Right atrium auricular region (tissue), 2 donors: ENCODE measurements around the gene BTN3A1. TPM values are rescaled to one million over a fixed set of nuclear protein-coding genes. Genes with fewer than 3 reads are reported as not detected.

Source experiments
- DNase-seq: peaks from one replicate; pipeline ENCODE4 v3.0.0-alpha.2; 2019; ENCODE audit warnings: low spot score
- H3K27ac ChIP-seq, 2 donors: fragments of 200-600 bp; sonication (generic); 1 replicate in 1 of 2; 2 replicates in 1 of 2; pipeline ENCODE4 v1.5.1; 2016 to 2019
- H3K27me3 ChIP-seq, 2 donors: fragments of 200-600 bp; sonication (generic); one replicate each; pipeline versions ENCODE4 v1.5.1 to v1.6.0; 2017 to 2019
- H3K36me3 ChIP-seq: fragments of 200-600 bp; sonication (generic); one replicate; pipeline ENCODE4 v1.5.1; 2016
- H3K4me1 ChIP-seq, 2 donors: fragments of 200-600 bp; sonication (generic); one replicate each; pipeline versions ENCODE4 v1.5.1 to v1.6.0; 2017 to 2019
- H3K4me3 ChIP-seq, 2 donors: fragments of 200-600 bp; sonication (generic); 1 replicate in 1 of 2; 2 replicates in 1 of 2; pipeline ENCODE4 v1.5.1; 2017 to 2019; ENCODE audit warnings: mild to moderate bottlenecking in 1 of 2, moderate library complexity in 1 of 2
- H3K9me3 ChIP-seq, 2 donors: fragments of 200-600 bp; sonication (generic); one replicate each; pipeline ENCODE4 v1.5.1; 2019
- total RNA-seq, 2 donors: library from RNA; depleted of rRNA; stranded (reverse); fragments of >200 nt; gene quantifications; one replicate each; pipeline ENCODE4 v1.1.0, GENCODE V29; 2016
- TF ChIP-seq, protein P1 (sequence below), 2 donors: fragments of 200-600 bp; sonication (generic); IDR thresholded peaks; one replicate each; pipeline ENCODE4 v1.5.1; 2019; ENCODE audit warnings: antibody characterized with exemption in 2 of 2

The BTN3A1 gene
- total RNA-seq, 2 donors from 2014 or later: 3.6 to 6.6 TPM

DNA sequence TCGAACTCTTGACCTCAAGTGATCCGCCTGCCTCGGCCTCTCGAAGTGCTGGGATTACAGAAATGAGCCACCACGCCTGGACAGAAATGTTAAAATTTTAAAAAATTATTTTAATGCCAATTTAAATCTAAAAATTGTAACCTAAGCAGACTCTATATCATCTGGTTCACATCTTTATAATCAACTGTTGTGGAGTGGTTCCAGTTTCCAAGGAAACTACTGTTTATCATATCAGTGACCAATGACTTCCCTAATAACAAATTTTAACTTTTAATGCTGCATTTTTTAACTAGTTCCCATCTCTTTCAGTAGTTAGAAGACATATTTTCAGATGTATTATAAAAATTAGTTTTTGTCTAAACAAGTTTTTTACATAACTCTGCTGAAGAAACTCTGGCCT, 42.3 kb upstream of the BTN3A1 start:
- no peak for DNase-seq

GRCh38 chr6:26360451-26361416, 41.3 kb upstream of the BTN3A1 start:
- H3K4me3 ChIP-seq: no peak overlapping the region
- no peak overlapping the region for H3K27ac ChIP-seq
- peaks cover 0 to 7% of the 10 kb centered on the region in 2 donors for H3K4me1 ChIP-seq
- TF ChIP-seq, protein P1, sequence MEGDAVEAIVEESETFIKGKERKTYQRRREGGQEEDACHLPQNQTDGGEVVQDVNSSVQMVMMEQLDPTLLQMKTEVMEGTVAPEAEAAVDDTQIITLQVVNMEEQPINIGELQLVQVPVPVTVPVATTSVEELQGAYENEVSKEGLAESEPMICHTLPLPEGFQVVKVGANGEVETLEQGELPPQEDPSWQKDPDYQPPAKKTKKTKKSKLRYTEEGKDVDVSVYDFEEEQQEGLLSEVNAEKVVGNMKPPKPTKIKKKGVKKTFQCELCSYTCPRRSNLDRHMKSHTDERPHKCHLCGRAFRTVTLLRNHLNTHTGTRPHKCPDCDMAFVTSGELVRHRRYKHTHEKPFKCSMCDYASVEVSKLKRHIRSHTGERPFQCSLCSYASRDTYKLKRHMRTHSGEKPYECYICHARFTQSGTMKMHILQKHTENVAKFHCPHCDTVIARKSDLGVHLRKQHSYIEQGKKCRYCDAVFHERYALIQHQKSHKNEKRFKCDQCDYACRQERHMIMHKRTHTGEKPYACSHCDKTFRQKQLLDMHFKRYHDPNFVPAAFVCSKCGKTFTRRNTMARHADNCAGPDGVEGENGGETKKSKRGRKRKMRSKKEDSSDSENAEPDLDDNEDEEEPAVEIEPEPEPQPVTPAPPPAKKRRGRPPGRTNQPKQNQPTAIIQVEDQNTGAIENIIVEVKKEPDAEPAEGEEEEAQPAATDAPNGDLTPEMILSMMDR (IDR thresholded peaks at IDR 0.05): no peak
- DNase-seq: no peak
- H3K27me3 ChIP-seq: no peaks in the 10 kb centered on the region
- no peaks in the 10 kb centered on the region for H3K9me3 ChIP-seq
- no peaks in the 10 kb centered on the region for H3K36me3 ChIP-seq

More for the DNA sequence above, 42.3 kb upstream of the BTN3A1 start:
- H3K4me3 ChIP-seq: no peak overlapping the region
- no peak overlapping the region for H3K27ac ChIP-seq
- TF ChIP-seq, protein P1 (IDR thresholded peaks at IDR 0.05): no peak
- H3K4me1 ChIP-seq: peaks cover 0 to 7% of the 10 kb centered on the region in 2 donors
- H3K36me3 ChIP-seq: no peaks in the 10 kb centered on the region
- H3K9me3 ChIP-seq: no peaks in the 10 kb centered on the region
- no peaks in the 10 kb centered on the region for H3K27me3 ChIP-seq

DNA sequence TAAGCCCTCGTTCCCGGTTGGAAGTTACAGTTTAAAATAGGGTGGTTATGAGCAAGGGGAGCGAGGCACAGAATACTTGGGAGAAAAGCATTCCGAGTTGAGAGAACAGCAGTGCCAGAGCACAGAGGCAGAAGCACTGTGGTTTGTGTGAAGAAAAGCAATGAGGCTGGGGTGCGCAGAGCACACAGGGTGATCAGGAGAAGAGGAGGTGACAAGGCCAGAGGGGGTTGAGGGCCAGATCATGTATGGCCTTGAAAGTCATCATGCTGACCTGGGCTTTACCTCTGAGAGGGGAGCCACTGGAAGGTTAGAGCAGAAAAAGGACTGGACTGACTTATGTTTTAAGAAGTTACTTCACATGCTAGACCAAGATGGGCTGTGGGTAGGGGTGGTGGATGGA, 40.5 kb upstream of the BTN3A1 start:
- Histone ChIP-seq H3K9me3 (no peaks in the 10 kb centered on the region), H3K36me3 (no peaks in the 10 kb centered on the region), H3K4me1 (peaks cover 0 to 7% of the 10 kb centered on the region in 2 donors), H3K27me3 (no peaks in the 10 kb centered on the region), H3K4me3 (no peak overlapping the region), H3K27ac (no peak overlapping the region)
- TF ChIP-seq, protein P1 (IDR thresholded peaks at IDR 0.05): no peak
- no peak for DNase-seq

DNA sequence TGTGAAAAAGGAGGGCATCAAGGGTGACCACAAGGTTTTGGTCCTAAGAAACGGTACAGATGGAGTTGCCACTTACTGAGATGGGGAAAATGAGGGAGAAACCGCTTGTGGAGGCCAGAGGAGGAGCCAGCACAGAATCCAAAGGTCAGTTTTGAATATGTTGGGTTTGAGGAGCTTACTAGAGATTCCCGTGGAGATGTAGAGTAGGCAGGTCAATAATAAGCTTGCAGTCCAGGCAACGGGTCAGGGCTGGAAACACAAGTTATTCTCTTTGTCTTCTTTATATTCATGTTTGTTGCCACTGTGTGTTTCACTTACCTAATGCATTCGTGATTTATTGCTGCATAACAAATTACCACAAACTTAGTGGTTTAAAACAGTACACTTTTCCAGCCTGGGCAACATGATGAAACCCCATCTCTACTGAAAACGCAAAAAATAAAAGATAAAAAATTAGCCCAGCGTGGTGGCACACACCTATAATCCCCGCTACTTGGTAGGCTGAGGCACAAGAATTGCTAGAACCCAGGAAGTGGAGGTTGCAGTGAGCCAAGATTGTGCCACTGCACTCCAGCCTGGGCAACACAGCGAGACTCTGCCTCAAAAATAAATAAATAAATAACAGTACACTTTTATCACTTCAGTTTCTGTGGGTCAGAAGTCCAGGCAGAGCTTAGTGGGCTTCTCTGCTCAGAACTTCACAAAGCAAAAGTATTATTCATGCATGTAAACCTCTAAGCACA, 39.8 kb upstream of the BTN3A1 start:
- DNase-seq: no peak
- TF ChIP-seq, protein P1 (IDR thresholded peaks at IDR 0.05): no peak
- Histone ChIP-seq H3K9me3 (no peaks in the 10 kb centered on the region), H3K27ac (no peak overlapping the region), H3K4me3 (no peak overlapping the region), H3K4me1 (peaks cover 0 to 7% of the 10 kb centered on the region in 2 donors), H3K36me3 (no peaks in the 10 kb centered on the region), H3K27me3 (no peaks in the 10 kb centered on the region)

GRCh38 chr6:26362836-26363220, 39.2 kb upstream of the BTN3A1 start:
- no peaks in the 10 kb centered on the region for H3K9me3 ChIP-seq
- no peak overlapping the region for H3K27ac ChIP-seq
- no peaks in the 10 kb centered on the region for H3K36me3 ChIP-seq
- TF ChIP-seq, protein P1 (IDR thresholded peaks at IDR 0.05): no peak
- peaks cover 0 to 7% of the 10 kb centered on the region in 2 donors for H3K4me1 ChIP-seq
- H3K4me3 ChIP-seq: no peak overlapping the region
- no peak for DNase-seq
- H3K27me3 ChIP-seq: no peaks in the 10 kb centered on the region
